Femur (tissue), 1 donor: ENCODE data around the gene CACNA1H.
"Not testable (repeated sequence)": the region's sequence is repeated elsewhere in the genome, so short reads cannot be mapped to it uniquely, and the experiment has no call there.

Experiments used
- DNase-seq: peaks from one replicate; pipeline ENCODE4 v3.0.0-alpha.2; 2017

Gene CACNA1H

GRCh38 chr16:1256874-1257322 is 104.0 kb downstream of the CACNA1H start:
- no peak for DNase-seq

DNA sequence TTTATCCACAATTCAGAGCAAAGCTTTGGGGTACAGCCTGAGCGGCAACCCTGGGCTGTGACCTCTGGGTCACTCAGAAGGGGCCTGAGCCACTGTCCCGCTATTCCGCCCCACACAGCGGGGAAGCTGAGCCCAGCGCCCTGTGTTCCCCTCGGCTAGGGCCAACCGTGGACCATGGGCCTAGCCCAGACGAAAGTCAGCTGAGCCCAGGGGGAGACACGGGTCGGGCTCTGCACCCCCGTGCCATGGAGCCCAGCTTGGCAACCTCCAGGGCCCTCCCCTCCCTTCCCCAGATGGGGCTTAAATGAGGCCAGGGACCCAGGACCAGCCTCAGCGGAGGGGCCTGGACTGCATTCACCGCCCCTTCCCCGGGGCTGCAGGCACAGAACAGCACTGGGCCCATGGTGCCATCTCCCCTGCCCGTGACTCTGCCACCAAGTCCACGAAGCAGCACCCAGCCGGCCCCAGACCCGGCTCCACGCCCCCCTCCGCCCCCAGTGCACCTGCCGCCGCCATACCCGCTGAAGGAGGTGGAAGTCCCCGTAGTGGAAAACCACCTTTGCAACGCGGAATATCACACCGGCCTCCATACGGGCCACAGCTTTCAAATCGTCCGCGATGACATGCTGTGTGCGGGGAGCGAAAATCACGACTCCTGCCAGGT is 104.8 kb downstream of the CACNA1H start:
- no peak for DNase-seq

DNA sequence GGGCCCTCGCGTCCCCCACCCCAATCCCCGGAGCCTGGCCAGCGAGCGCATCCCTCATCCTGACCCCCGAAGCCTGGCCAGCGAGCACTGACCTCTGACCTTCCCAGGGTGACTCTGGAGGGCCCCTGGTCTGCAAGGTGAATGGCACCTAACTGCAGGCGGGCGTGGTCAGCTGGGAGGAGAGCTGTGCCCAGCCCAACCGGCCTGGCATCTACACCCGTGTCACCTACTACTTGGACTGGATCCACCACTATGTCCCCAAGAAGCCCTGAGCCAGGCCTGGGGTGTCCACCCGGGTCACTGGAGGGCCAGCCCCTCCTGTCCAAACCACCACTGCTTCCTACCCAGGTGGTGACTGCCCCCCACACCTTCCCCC is 105.3 kb downstream of the CACNA1H start:
- DNase-seq = no peak

DNA sequence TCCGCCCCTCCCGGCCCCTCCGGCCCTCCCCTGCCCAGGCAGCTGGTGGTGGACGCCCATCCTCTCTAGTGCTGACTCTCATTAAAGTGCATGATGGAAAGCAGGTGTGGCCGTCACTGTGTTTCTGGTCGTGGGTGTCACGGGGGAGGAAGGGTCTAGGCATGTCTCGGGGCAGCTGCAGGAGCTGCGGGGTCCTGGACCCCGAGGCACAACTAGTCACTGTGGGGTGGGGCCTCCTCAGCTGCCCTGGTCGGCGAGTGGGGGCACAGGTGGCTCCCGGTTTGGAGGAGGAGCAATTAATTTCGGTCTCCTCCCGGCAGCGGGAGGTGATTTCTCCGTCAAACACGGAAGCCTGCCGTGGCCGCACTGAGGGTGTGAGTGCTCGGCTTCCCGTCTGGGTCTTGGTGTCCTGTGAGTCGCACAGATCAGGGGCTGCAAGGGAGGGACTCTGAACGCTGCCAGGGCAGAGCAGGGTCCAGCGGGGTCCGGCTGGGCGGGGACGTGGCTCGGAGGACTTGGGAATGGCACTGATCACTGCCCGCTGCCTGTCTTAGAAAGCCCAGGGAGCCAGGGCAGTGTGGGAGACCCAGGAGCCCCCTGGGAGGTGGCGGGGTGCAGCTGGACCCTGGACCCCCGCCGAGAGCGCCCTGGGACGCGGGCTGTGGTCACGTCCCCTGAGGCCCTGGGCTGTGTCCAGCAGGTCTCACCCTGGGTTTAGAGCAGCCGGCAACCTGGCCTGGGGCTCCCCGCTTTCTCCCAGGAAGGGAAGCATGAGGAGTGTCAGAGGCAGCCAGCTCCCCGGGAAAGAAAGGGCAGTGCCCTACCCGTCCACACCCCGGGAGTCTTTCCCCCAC is 106.2 kb downstream of the CACNA1H start:
- no peak for DNase-seq

- DNase-seq = no peak
Observed at GRCh38 chr16:1259760-1260068, 106.8 kb downstream of the CACNA1H start.

- DNase-seq = no peak
Observed at GRCh38 chr16:1260101-1260680, 107.3 kb downstream of the CACNA1H start.

GRCh38 chr16:1261131-1261892 is 108.4 kb downstream of the CACNA1H start:
- no peak for DNase-seq

GRCh38 chr16:1262210-1262845 is 109.4 kb downstream of the CACNA1H start:
- DNase-seq = no peak

DNA sequence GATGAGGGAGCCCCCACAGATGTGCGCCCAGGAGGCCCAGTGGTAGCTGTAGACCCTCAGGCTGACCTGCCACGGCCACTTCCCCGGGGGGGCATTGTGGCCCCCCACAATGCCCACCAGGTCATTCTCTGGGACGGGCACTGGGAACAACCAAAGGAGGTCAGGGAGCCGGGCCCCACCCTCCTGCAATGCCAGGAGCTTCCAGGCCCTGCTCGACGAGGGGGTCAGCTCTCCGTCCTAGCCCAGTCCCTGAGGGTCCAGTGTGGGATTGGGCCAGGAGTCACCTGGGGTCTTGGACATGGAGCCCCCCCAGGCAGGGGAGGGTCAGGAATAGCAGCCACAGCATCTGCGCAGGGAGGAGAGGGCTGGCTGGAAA is 109.9 kb downstream of the CACNA1H start:
- DNase-seq = no peak

DNA sequence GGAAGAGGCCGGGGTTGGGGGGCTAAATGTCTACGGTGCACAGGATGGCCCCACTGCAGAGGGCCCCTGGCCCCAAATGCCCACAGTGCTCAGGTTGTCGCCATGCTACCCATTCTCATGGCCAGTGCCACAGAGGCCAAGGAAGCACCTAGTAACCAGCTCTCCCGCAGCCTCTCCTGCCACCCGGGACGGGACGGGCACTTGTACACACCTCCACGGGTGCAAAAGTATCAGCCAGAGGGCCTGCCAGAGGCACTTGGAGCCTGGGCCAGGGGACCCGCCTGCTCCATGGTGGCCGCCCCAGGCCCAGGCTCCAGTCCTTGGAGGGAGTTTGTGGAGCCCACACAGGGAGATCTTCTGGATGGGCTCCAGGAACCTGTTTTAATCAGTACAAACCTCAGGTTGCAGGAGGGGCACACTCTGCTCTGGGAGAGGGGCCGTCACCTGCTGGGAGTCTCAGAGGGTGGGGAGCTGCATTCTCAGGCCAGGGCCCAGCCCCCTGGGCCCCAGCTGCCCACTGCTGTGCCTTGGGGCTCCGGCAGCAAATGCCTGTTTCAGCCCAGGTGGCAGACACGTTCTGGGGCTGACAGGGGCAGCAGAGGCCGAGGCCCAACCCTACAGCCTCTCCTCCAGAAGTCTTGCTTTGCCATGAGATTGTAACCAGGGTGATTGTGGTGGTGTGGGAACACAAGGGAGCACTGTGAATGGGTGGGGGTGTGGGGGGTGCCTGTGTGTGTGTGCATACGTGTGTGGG is 110.9 kb downstream of the CACNA1H start:
- DNase-seq = no peak

DNA sequence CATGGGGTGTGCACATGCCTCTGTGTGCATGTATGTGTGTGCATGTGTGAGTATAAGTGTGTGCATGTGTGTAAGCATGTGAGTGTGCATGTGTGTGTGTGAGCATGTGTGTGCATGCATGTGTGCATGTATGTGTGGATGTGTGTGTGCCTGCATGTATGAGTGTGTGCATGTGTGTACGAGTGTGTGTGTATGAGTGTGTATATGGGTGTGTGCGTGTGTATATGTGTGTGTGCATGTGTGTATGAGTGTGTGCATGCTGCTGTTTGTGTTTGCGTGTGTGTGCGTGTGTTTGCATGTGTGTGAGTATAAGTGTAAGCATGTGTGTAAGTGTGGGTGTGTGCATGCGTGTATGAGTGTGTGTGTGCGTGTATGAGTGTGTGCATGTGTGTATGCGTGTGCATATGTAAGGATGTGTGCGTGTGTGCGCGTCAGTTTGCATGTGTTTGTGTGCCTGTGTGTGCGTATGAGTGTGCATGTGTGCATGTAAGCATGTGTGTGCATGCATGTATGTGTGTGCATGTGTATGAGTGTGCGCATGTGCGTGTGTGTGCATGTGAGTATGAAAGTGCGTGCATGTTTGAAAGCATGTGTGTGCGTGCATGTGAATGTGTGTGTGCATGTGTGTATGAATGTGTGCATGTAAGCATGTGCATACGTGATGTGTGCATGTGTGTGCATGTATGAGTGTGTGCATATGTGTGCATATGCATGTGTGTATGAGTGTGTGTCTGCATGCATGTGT is 111.6 kb downstream of the CACNA1H start:
- no peak for DNase-seq

GRCh38 chr16:1265090-1265630 is 112.3 kb downstream of the CACNA1H start:
- no peak for DNase-seq

- DNase-seq = no peak
Observed at GRCh38 chr16:1265826-1266225, 112.9 kb downstream of the CACNA1H start.

GRCh38 chr16:1269418-1269817 is 116.5 kb downstream of the CACNA1H start:
- not testable (repeated sequence) for DNase-seq

GRCh38 chr16:1271380-1271723 is 118.4 kb downstream of the CACNA1H start:
- no peak for DNase-seq
